Right ventricle myocardium inferior (tissue), 1 donor: Measurements from ENCODE around the gene XRN1. TPM values are rescaled to one million over a fixed set of nuclear protein-coding genes. Genes with fewer than 3 reads are reported as not detected.

ENCODE experiments used
- total RNA-seq: library from RNA; stranded (reverse); fragmentation: NEBNext Ultra II Directional; extraction: Animal tissue kit (Norgen Biotek cat#: 25700); gene quantifications from one replicate; pipeline ENCODE4 v1.2.1, GENCODE V29; 2021
- donor health status: DM: no; HTN: yes; CAD: no; lungs with severe emphysema.

Gene XRN1
- total RNA-seq, 1 donor from 2014 or later, result 13.2 TPM

Other genes starting within 250 kb of the XRN1 start
- gene GK5, start 222.5 kb downstream of the XRN1 start, total RNA-seq, result 8.1 TPM
- gene ATR, start 130.7 kb upstream of the XRN1 start, total RNA-seq, result 8.5 TPM
- 2.5 TPM for gene PLS1, start 148.4 kb upstream of the XRN1 start, total RNA-seq